ENCODE data around the gene APOB.

APOB gene

GRCh38 chr2:21009662-21010225, 34.1 kb downstream of the APOB start:
- Histone ChIP-seq H3K4me1 (ENCODE audit: control insufficient read depth, low read depth, low read length) (no peaks in the 10 kb centered on the region), H3K27ac (ENCODE audit: low read depth, low read length) (no peak overlapping the region), H3K4me3 (ENCODE audit: low read length) (no peak overlapping the region), H3K9ac (ENCODE audit: low read length) (no peak overlapping the region), H4K8ac (ENCODE audit: low read depth, low read length) (no peak overlapping the region), H3K36me3 (ENCODE audit: control insufficient read depth, insufficient read depth, low read length) (no peaks in the 10 kb centered on the region), H3K18ac (ENCODE audit: low read length) (no peak overlapping the region), H2BK5ac (ENCODE audit: low read length) (no peak overlapping the region), H3K56ac (ENCODE audit: low read length) (no peak overlapping the region), H3K4me2 (ENCODE audit: low read length) (no peak overlapping the region), H2AK5ac (ENCODE audit: low read length) (no peak overlapping the region), H3K79me1 (ENCODE audit: low read length) (no peaks in the 10 kb centered on the region), H4K5ac (ENCODE audit: low read length) (no peak overlapping the region), H3K23ac (ENCODE audit: low read length) (no peak overlapping the region), H2BK120ac (ENCODE audit: low read depth, low read length) (no peak overlapping the region), H3K27me3 (ENCODE audit: insufficient read depth, low read length, poor library complexity) (no peaks in the 10 kb centered on the region), H3K4ac (ENCODE audit: low read depth, low read length) (no peak overlapping the region), H2BK15ac (replicated peaks; ENCODE audit: low read depth) (no peak overlapping the region), H3K79me2 (ENCODE audit: control insufficient read depth, insufficient read depth, low read length) (no peaks in the 10 kb centered on the region)
- WGBS (ENCODE audit: extremely low coverage, insufficient coverage, low lambda C conversion rate), result no CpG with 5 or more reads among the region's 2 CpGs
- no peak for DNase-seq

GRCh38 chr2:21008790-21009661, 34.8 kb downstream of the APOB start:
- WGBS (ENCODE audit: extremely low coverage, insufficient coverage, low lambda C conversion rate), result no CpG with 5 or more reads among the region's 7 CpGs
- no peak overlapping the region for H3K56ac ChIP-seq (ENCODE audit: low read length)
- no peak overlapping the region for H3K4ac ChIP-seq (ENCODE audit: low read depth, low read length)

GRCh38 chr2:21008014-21008789, 35.7 kb downstream of the APOB start:
- Histone ChIP-seq H3K27me3 (ENCODE audit: insufficient read depth, low read length, poor library complexity) (no peaks in the 10 kb centered on the region), H3K36me3 (ENCODE audit: control insufficient read depth, insufficient read depth, low read length) (no peaks in the 10 kb centered on the region), H2BK15ac (replicated peaks; ENCODE audit: low read depth) (no peak overlapping the region), H3K27ac (ENCODE audit: low read depth, low read length) (no peak overlapping the region), H3K79me2 (ENCODE audit: control insufficient read depth, insufficient read depth, low read length) (no peaks in the 10 kb centered on the region), H2AK5ac (ENCODE audit: low read length) (no peak overlapping the region), H3K9ac (ENCODE audit: low read length) (no peak overlapping the region), H3K56ac (ENCODE audit: low read length) (no peak overlapping the region), H3K4me3 (ENCODE audit: low read length) (no peak overlapping the region), H3K79me1 (ENCODE audit: low read length) (no peaks in the 10 kb centered on the region), H3K4me1 (ENCODE audit: control insufficient read depth, low read depth, low read length) (no peaks in the 10 kb centered on the region), H2BK120ac (ENCODE audit: low read depth, low read length) (no peak overlapping the region), H3K23ac (ENCODE audit: low read length) (no peak overlapping the region), H3K4me2 (ENCODE audit: low read length) (no peak overlapping the region), H4K8ac (ENCODE audit: low read depth, low read length) (no peak overlapping the region), H2BK5ac (ENCODE audit: low read length) (no peak overlapping the region), H3K18ac (ENCODE audit: low read length) (no peak overlapping the region), H3K4ac (ENCODE audit: low read depth, low read length) (no peak overlapping the region), H4K5ac (ENCODE audit: low read length) (no peak overlapping the region)
- DNase-seq, result no peak
- WGBS (ENCODE audit: extremely low coverage, insufficient coverage, low lambda C conversion rate), result no CpG with 5 or more reads among the region's 9 CpGs

More at GRCh38 chr2:21008790-21009661, 34.8 kb downstream of the APOB start:
- H3K27me3 ChIP-seq (ENCODE audit: insufficient read depth, low read length, poor library complexity), result no peaks in the 10 kb centered on the region
- H4K5ac ChIP-seq (ENCODE audit: low read length), result no peak overlapping the region
- no peak overlapping the region for H4K8ac ChIP-seq (ENCODE audit: low read depth, low read length)
- no peaks in the 10 kb centered on the region for H3K4me1 ChIP-seq (ENCODE audit: control insufficient read depth, low read depth, low read length)
- H2BK120ac ChIP-seq (ENCODE audit: low read depth, low read length), result no peak overlapping the region
- no peak overlapping the region for H3K9ac ChIP-seq (ENCODE audit: low read length)
- H3K4me3 ChIP-seq (ENCODE audit: low read length), result no peak overlapping the region
- H3K79me2 ChIP-seq (ENCODE audit: control insufficient read depth, insufficient read depth, low read length), result no peaks in the 10 kb centered on the region
- H2AK5ac ChIP-seq (ENCODE audit: low read length), result no peak overlapping the region
- no peak overlapping the region for H3K18ac ChIP-seq (ENCODE audit: low read length)
- no peaks in the 10 kb centered on the region for H3K36me3 ChIP-seq (ENCODE audit: control insufficient read depth, insufficient read depth, low read length)
- H2BK5ac ChIP-seq (ENCODE audit: low read length), result no peak overlapping the region
- H3K79me1 ChIP-seq (ENCODE audit: low read length), result no peaks in the 10 kb centered on the region
- no peak overlapping the region for H3K4me2 ChIP-seq (ENCODE audit: low read length)
- H3K23ac ChIP-seq (ENCODE audit: low read length), result no peak overlapping the region
- H3K27ac ChIP-seq (ENCODE audit: low read depth, low read length), result no peak overlapping the region
- DNase-seq, result no peak
- H2BK15ac ChIP-seq (replicated peaks; ENCODE audit: low read depth), result no peak overlapping the region

GRCh38 chr2:21007129-21008013, 36.5 kb downstream of the APOB start:
- no peaks in the 10 kb centered on the region for H3K4me1 ChIP-seq (ENCODE audit: control insufficient read depth, low read depth, low read length)
- no peak for DNase-seq
- no peak overlapping the region for H2BK120ac ChIP-seq (ENCODE audit: low read depth, low read length)
- H3K79me1 ChIP-seq (ENCODE audit: low read length), result no peaks in the 10 kb centered on the region
- no peak overlapping the region for H4K8ac ChIP-seq (ENCODE audit: low read depth, low read length)
- H4K5ac ChIP-seq (ENCODE audit: low read length), result no peak overlapping the region
- no CpG with 5 or more reads among the region's 8 CpGs for WGBS (ENCODE audit: extremely low coverage, insufficient coverage, low lambda C conversion rate)
- H3K79me2 ChIP-seq (ENCODE audit: control insufficient read depth, insufficient read depth, low read length), result no peaks in the 10 kb centered on the region
- no peak overlapping the region for H3K9ac ChIP-seq (ENCODE audit: low read length)
- H3K56ac ChIP-seq (ENCODE audit: low read length), result no peak overlapping the region
- no peak overlapping the region for H3K18ac ChIP-seq (ENCODE audit: low read length)
- H2BK15ac ChIP-seq (replicated peaks; ENCODE audit: low read depth), result no peak overlapping the region
- no peak overlapping the region for H3K23ac ChIP-seq (ENCODE audit: low read length)
- H3K27me3 ChIP-seq (ENCODE audit: insufficient read depth, low read length, poor library complexity), result no peaks in the 10 kb centered on the region
- H2BK5ac ChIP-seq (ENCODE audit: low read length), result no peak overlapping the region
- no peak overlapping the region for H3K4ac ChIP-seq (ENCODE audit: low read depth, low read length)
- H3K4me3 ChIP-seq (ENCODE audit: low read length), result no peak overlapping the region
- no peak overlapping the region for H2AK5ac ChIP-seq (ENCODE audit: low read length)
- no peak overlapping the region for H3K4me2 ChIP-seq (ENCODE audit: low read length)
- H3K36me3 ChIP-seq (ENCODE audit: control insufficient read depth, insufficient read depth, low read length), result no peaks in the 10 kb centered on the region
- no peak overlapping the region for H3K27ac ChIP-seq (ENCODE audit: low read depth, low read length)

- H3K23ac ChIP-seq (ENCODE audit: low read length), result no peak overlapping the region
- no peak overlapping the region for H3K18ac ChIP-seq (ENCODE audit: low read length)
- H4K8ac ChIP-seq (ENCODE audit: low read depth, low read length), result no peak overlapping the region
- no peak overlapping the region for H3K4ac ChIP-seq (ENCODE audit: low read depth, low read length)
- H3K4me1 ChIP-seq (ENCODE audit: control insufficient read depth, low read depth, low read length), result no peaks in the 10 kb centered on the region
- no peak overlapping the region for H3K4me3 ChIP-seq (ENCODE audit: low read length)
- no peak overlapping the region for H2BK120ac ChIP-seq (ENCODE audit: low read depth, low read length)
- H2AK5ac ChIP-seq (ENCODE audit: low read length), result no peak overlapping the region
- no peaks in the 10 kb centered on the region for H3K27me3 ChIP-seq (ENCODE audit: insufficient read depth, low read length, poor library complexity)
- H3K36me3 ChIP-seq (ENCODE audit: control insufficient read depth, insufficient read depth, low read length), result no peaks in the 10 kb centered on the region
- no peak overlapping the region for H4K5ac ChIP-seq (ENCODE audit: low read length)
- H3K27ac ChIP-seq (ENCODE audit: low read depth, low read length), result no peak overlapping the region
- no peaks in the 10 kb centered on the region for H3K79me1 ChIP-seq (ENCODE audit: low read length)
- H3K4me2 ChIP-seq (ENCODE audit: low read length), result no peak overlapping the region
- H3K9ac ChIP-seq (ENCODE audit: low read length), result no peak overlapping the region
- WGBS (ENCODE audit: extremely low coverage, insufficient coverage, low lambda C conversion rate), result no CpG with 5 or more reads among the region's 6 CpGs
- no peak for DNase-seq
- H3K79me2 ChIP-seq (ENCODE audit: control insufficient read depth, insufficient read depth, low read length), result no peaks in the 10 kb centered on the region
- H2BK5ac ChIP-seq (ENCODE audit: low read length), result no peak overlapping the region
- H3K56ac ChIP-seq (ENCODE audit: low read length), result no peak overlapping the region
- H2BK15ac ChIP-seq (replicated peaks; ENCODE audit: low read depth), result no peak overlapping the region
These were observed 37.3 kb downstream of the APOB start for GRCh38 chr2:21006423-21007128.

Data from mesendoderm (in vitro differentiated cells).